Measurements from ENCODE around the gene FLOT2.

- no peak for TF ChIP-seq ZNF274 (IDR thresholded peaks at IDR 0.05; ENCODE audit: low read depth, low read length)
- no peak for TF ChIP-seq POLR2AphosphoS5 (IDR thresholded peaks at IDR 0.05; ENCODE audit: low read depth, low read length)
- TF ChIP-seq, protein P1, sequence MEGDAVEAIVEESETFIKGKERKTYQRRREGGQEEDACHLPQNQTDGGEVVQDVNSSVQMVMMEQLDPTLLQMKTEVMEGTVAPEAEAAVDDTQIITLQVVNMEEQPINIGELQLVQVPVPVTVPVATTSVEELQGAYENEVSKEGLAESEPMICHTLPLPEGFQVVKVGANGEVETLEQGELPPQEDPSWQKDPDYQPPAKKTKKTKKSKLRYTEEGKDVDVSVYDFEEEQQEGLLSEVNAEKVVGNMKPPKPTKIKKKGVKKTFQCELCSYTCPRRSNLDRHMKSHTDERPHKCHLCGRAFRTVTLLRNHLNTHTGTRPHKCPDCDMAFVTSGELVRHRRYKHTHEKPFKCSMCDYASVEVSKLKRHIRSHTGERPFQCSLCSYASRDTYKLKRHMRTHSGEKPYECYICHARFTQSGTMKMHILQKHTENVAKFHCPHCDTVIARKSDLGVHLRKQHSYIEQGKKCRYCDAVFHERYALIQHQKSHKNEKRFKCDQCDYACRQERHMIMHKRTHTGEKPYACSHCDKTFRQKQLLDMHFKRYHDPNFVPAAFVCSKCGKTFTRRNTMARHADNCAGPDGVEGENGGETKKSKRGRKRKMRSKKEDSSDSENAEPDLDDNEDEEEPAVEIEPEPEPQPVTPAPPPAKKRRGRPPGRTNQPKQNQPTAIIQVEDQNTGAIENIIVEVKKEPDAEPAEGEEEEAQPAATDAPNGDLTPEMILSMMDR (IDR thresholded peaks at IDR 0.05 in 2 of 3, conservative IDR thresholded peaks at IDR 0.05 in 1 of 3; ENCODE audit: borderline replicate concordance in 1 of 3, insufficient read depth in 1 of 3, low read depth in 2 of 3, low read length in 2 of 3): no peak
- TF ChIP-seq YY1 (IDR thresholded peaks at IDR 0.05; ENCODE audit: extremely low read depth, insufficient replicate concordance, low read depth, low read length): no peak
Observed at GRCh38 chr17:28887871-28888471, 9.6 kb downstream of the FLOT2 start.

Data from HCT116 (cell line).